IMR-90 (cell line): ENCODE results near the gene TMEM181.
"Not testable (repeated sequence)": the region's sequence is repeated elsewhere in the genome, so short reads cannot be mapped to it uniquely, and the experiment has no call there.

Source experiments
- CEBPB ChIP-seq: IDR thresholded peaks from 2 replicates; pipeline ENCODE4 v1.6.1; 2012; ENCODE audit warnings: low read depth, low read length, improper control_type of control experiment
- CTCF ChIP-seq: conservative IDR thresholded peaks from 2 replicates; pipeline ENCODE4 v1.5.1; 2012; ENCODE audit warnings: mild to moderate bottlenecking, low read depth, low read length, improper control_type of control experiment
- MAFK ChIP-seq: IDR thresholded peaks from 2 replicates; pipeline ENCODE4 v1.6.1; 2012; ENCODE audit warnings: low read depth, low read length, improper control_type of control experiment
- POLR2A ChIP-seq: IDR thresholded peaks from 2 replicates; pipeline ENCODE4 v1.6.1; 2012; ENCODE audit warnings: mild to moderate bottlenecking, low read depth, low read length
- RAD21 ChIP-seq: IDR thresholded peaks from 2 replicates; pipeline ENCODE4 v1.6.1; 2012; ENCODE audit warnings: low read length, improper control_type of control experiment
- USF2 ChIP-seq: fragments of 150-350 bp; IDR thresholded peaks from 2 replicates; pipeline ENCODE4 v1.6.1; 2017; ENCODE audit warnings: mild to moderate bottlenecking, antibody characterized with exemption, low read length, low read depth

GRCh38 chr6:158618289-158618688, 58.4 kb downstream of the TMEM181 start:
- not testable (repeated sequence) for TF ChIP-seq CTCF, POLR2A, CEBPB, MAFK, RAD21, USF2
